Stimulated activated CD8-positive, alpha-beta memory T cell treated with anti-CD3 and anti-CD28 coated beads, Interleukin-12 subunit alpha, Interleukin-12 subunit beta, amount 100 ng/mL, for 4 hours (primary cell): ENCODE data around the gene ADORA2B.
"Not testable (repeated sequence)": the region's sequence is repeated elsewhere in the genome, so short reads cannot be mapped to it uniquely, and the experiment has no call there.

Experiments used
- DNase-seq: peaks from one replicate; pipeline ENCODE4 v3.0.0-alpha.2; 2020; ENCODE audit warnings: low read depth

Gene ADORA2B

GRCh38 chr17:15944759-15945526 lies at the start of gene ADORA2B:
ADORA2B (plus strand) TSS chr17:15945130; CDS start chr17:15945249, 119 bp downstream.
- peak; percentile 37 for DNase-seq

GRCh38 chr17:15896277-15896676 lies 48.7 kb upstream of the ADORA2B start:
- DNase-seq = no peak

GRCh38 chr17:15896834-15897233 lies 48.1 kb upstream of the ADORA2B start:
- no peak for DNase-seq

- not testable (repeated sequence) for DNase-seq
Observed at GRCh38 chr17:15899596-15899995, 45.3 kb upstream of the ADORA2B start.

- DNase-seq = no peak
Observed at GRCh38 chr17:15900871-15901270, 44.1 kb upstream of the ADORA2B start.

GRCh38 chr17:15905236-15905635 lies 39.7 kb upstream of the ADORA2B start:
- DNase-seq = not testable (repeated sequence)

GRCh38 chr17:15907290-15907689 lies 37.6 kb upstream of the ADORA2B start:
- no peak for DNase-seq

GRCh38 chr17:15908378-15908777 lies 36.6 kb upstream of the ADORA2B start:
- no peak for DNase-seq

- DNase-seq = no peak
Observed at GRCh38 chr17:15909481-15909991, 35.4 kb upstream of the ADORA2B start.

GRCh38 chr17:15910791-15911190 lies 34.1 kb upstream of the ADORA2B start:
- no peak for DNase-seq

- not testable (repeated sequence) for DNase-seq
Observed at GRCh38 chr17:15911701-15912100, 33.2 kb upstream of the ADORA2B start.

GRCh38 chr17:15912416-15912955 lies 32.4 kb upstream of the ADORA2B start:
- DNase-seq = no peak

GRCh38 chr17:15913826-15914225 lies 31.1 kb upstream of the ADORA2B start:
- no peak for DNase-seq

GRCh38 chr17:15914400-15915170 lies 30.3 kb upstream of the ADORA2B start:
- DNase-seq = no peak

GRCh38 chr17:15915961-15916360 lies 29.0 kb upstream of the ADORA2B start:
- DNase-seq = no peak

- no peak for DNase-seq
Observed at GRCh38 chr17:15917021-15917437, 27.9 kb upstream of the ADORA2B start.

GRCh38 chr17:15917438-15918027 lies 27.4 kb upstream of the ADORA2B start:
- DNase-seq = no peak

GRCh38 chr17:15918261-15918660 lies 26.7 kb upstream of the ADORA2B start:
- DNase-seq = no peak

GRCh38 chr17:15918661-15919259 lies 26.2 kb upstream of the ADORA2B start:
- no peak for DNase-seq

- no peak for DNase-seq
Observed at GRCh38 chr17:15919466-15919865, 25.5 kb upstream of the ADORA2B start.

- no peak for DNase-seq
Observed at GRCh38 chr17:15920758-15921239, 24.1 kb upstream of the ADORA2B start.

GRCh38 chr17:15921640-15922039 lies 23.3 kb upstream of the ADORA2B start:
- no peak for DNase-seq
